Kidney (tissue), 14 donors: Measurements from ENCODE around the gene FEM1B. TPM values are rescaled to one million over a fixed set of nuclear protein-coding genes. Genes with fewer than 3 reads are reported as not detected.
"Not testable (repeated sequence)": the region's sequence is repeated elsewhere in the genome, so short reads cannot be mapped to it uniquely, and the experiment has no call there.

Experiments used
- DNase-seq, 5 donors: peaks; one replicate each; pipeline ENCODE4 v3.0.0-alpha.2; 2013 to 2020
- FAIRE-seq: peaks from 2 replicates; lab custom pipeline; 2012; peaks lifted over from hg19 to GRCh38; lab: Jason Lieb, UNC
- H3K27ac ChIP-seq, 2 donors: one replicate each; pipeline ENCODE4 v1.7.0; 2013; ENCODE audit warnings: low read depth in 2 of 2, low read length in 2 of 2, inconsistent platforms in 1 of 2
- H3K27me3 ChIP-seq: one replicate; pipeline ENCODE4 v1.7.1; 2013; ENCODE audit warnings: low read length, inconsistent platforms; ENCODE audit not compliant: control insufficient read depth, insufficient read depth
- H3K36me3 ChIP-seq, 3 donors: one replicate each; pipeline versions ENCODE4 v1.7.0 to v1.7.1; 2013; ENCODE audit warnings: low read length in 3 of 3, control low read depth in 1 of 3, inconsistent platforms in 1 of 3; ENCODE audit not compliant: insufficient read depth in 3 of 3, control insufficient read depth in 2 of 3
- H3K4me1 ChIP-seq, 3 donors: one replicate each; pipeline versions ENCODE4 v1.7.0 to v1.7.1; 2013; ENCODE audit warnings: low read length in 3 of 3, inconsistent platforms in 1 of 3, low read depth in 1 of 3; ENCODE audit not compliant: control insufficient read depth in 2 of 3, insufficient read depth in 2 of 3
- H3K4me3 ChIP-seq, 3 donors: one replicate each; pipeline versions ENCODE4 v1.7.0 to v1.8.1; 2013; ENCODE audit warnings: low read length in 3 of 3, control low read depth in 1 of 3, inconsistent platforms in 1 of 3
- H3K9ac ChIP-seq, 3 donors: one replicate each; pipeline versions ENCODE4 v1.7.0 to v1.7.1; 2013; ENCODE audit warnings: low read length in 3 of 3, control low read depth in 1 of 3, inconsistent platforms in 1 of 3
- H3K9me3 ChIP-seq, 3 donors: one replicate each; pipeline versions ENCODE4 v1.7.0 to v1.7.1; 2013; ENCODE audit warnings: low read length in 3 of 3, control low read depth in 1 of 3, inconsistent platforms in 1 of 3; ENCODE audit not compliant: control insufficient read depth in 2 of 3, insufficient read depth in 1 of 3
- intact Hi-C: fragments of 100-400 bp; cut with DNase I; formaldehyde crosslinking; loops from one replicate; pipeline ENCODE4 v1.11.1; 2022
- polyA plus RNA-seq: library from polyadenylated mRNA; stranded (reverse); fragments of 350-450 nt; fragmentation: Illumina TruSeq; extraction: RNeasy Lipid Tissue Mini Kit (QIAGEN cat#74804); gene quantifications from one replicate; pipeline ENCODE4 v1.2.3, GENCODE V29; 2014; ENCODE audit warnings: low read depth, low replicate concordance; ENCODE audit not compliant: insufficient read depth
- total RNA-seq: library from RNA; stranded (reverse); fragmentation: NEBNext Ultra II Directional; extraction: Animal tissue kit (Norgen Biotek cat#: 25700); gene quantifications from one replicate; pipeline ENCODE4 v1.2.1, GENCODE V29; 2021
- TF ChIP-seq, protein P1 (sequence below): IDR thresholded peaks from 3 replicates; pipeline ENCODE4 v1.5.1; 2012; ENCODE audit warnings: mild to moderate bottlenecking, moderate library complexity, borderline replicate concordance; ENCODE audit not compliant: insufficient read depth; ENCODE audit errors: extremely low read depth
- donor health status: control.
- donor health status: control.
- donor health status: control.
- donor health status: control.
- donor health status: control.
- donor health status: DM: yes; HTN: yes; CAD: no.
- donor health status: Normal renal cell carcinoma (clear cell type).

Gene FEM1B
- total and polyA plus RNA-seq, 2 donors from 2014 or later: 9.8 to 47.6 TPM

DNA sequence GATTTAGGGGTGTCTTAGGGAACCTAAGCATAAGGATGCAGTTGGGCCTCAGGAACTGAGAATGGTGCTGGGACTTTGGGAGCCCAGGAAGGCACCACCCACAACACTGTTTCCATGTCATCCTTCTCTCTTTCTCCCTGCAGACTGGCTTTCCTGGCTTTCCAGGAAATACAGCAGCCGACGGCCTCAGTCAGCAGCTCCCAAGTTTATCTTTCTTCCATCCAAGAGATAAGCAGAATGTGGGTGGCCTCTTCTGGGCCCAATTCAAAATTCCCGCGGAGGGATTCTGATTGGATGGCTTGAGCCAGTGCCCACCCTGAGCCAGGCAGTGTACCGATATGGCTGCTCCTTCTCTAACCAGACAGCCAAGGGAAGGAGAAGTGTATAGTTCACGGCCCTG is 43.5 kb upstream of the FEM1B start:
- Histone ChIP-seq H3K4me3 (no peak overlapping the region), H3K36me3 (no peaks in the 10 kb centered on the region), H3K27ac (no peak overlapping the region), H3K27me3 (no peaks in the 10 kb centered on the region), H3K9ac (no peak overlapping the region), H3K9me3 (no peaks in the 10 kb centered on the region), H3K4me1 (peaks cover 0 to 6% (median 3%) of the 10 kb centered on the region in 3 donors)
- peak in 2 of 5 donors; percentile 8 to 37 for DNase-seq
- TF ChIP-seq, protein P1, sequence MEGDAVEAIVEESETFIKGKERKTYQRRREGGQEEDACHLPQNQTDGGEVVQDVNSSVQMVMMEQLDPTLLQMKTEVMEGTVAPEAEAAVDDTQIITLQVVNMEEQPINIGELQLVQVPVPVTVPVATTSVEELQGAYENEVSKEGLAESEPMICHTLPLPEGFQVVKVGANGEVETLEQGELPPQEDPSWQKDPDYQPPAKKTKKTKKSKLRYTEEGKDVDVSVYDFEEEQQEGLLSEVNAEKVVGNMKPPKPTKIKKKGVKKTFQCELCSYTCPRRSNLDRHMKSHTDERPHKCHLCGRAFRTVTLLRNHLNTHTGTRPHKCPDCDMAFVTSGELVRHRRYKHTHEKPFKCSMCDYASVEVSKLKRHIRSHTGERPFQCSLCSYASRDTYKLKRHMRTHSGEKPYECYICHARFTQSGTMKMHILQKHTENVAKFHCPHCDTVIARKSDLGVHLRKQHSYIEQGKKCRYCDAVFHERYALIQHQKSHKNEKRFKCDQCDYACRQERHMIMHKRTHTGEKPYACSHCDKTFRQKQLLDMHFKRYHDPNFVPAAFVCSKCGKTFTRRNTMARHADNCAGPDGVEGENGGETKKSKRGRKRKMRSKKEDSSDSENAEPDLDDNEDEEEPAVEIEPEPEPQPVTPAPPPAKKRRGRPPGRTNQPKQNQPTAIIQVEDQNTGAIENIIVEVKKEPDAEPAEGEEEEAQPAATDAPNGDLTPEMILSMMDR: no peak
- intact Hi-C loops: no loop called here
- FAIRE-seq: no peak

DNA sequence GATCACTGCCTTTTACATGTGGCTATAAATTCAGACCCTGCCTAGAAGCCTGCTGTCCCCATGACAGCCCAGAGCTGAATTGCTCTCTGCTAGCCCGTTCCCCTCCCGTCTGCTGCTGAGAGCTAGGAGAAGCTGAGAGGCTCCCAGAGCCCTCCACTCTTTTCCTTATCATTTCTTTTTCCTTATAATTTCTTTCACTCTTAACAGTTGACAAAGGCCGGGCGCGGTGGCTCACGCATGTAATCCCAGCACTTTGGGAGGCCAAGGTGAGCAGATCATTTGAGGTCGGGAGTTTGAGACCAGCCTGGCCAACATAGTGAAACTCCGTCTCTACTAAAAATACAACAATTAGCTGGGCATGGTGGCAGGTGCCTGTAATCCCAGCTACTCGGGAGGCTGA is 43.0 kb upstream of the FEM1B start:
- H3K27ac ChIP-seq: not testable (repeated sequence)

DNA sequence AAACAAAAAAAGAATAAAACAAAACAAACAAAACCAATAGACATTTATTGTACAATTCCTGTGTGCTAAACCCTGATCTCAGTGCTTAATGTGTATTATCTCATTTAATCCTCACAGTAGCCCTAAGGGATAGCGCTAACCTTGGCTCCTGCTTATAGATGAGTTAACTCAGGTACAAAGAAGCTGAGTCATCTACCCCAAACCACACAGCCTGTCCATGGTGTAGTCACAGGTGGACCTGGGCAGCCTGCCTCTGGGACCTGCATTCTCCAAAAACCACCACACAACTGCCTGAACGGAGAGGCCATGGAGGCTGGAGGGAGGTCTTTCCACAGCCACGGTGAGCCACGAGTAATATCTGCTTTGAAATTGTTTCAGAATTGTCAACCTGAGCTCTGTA is 42.5 kb upstream of the FEM1B start:
- no peak for FAIRE-seq

More for the DNA sequence above, 43.0 kb upstream of the FEM1B start:
- H3K9me3 ChIP-seq, FAIRE-seq, H3K27me3 ChIP-seq, H3K4me1 ChIP-seq, H3K9ac ChIP-seq, H3K36me3 ChIP-seq, DNase-seq, H3K4me3 ChIP-seq, intact Hi-C loops: not testable (repeated sequence)

DNA sequence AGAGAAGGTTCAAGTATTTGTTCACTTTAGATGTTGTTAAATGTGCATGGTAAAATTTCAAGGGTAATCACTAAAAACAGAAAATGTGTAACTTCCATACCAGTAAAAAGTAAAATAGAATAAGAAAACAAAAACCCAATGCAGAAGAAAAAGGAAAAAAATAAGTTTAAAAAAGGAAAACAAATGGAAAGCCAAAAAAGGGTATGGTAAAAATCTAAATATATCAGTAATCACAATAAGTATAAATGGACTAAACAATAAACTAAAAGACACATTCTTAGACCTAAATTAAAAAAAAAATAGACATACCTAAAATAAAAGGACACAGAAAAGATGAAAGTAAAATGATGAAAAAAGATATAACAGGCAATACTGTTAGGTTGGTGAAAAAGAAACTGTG is 38.5 kb upstream of the FEM1B start:
- H3K4me3 ChIP-seq: no peak overlapping the region
- H3K27me3 ChIP-seq: no peaks in the 10 kb centered on the region
- no peaks in the 10 kb centered on the region for H3K4me1 ChIP-seq
- H3K9me3 ChIP-seq: no peaks in the 10 kb centered on the region
- FAIRE-seq (no peak), DNase-seq (no peak)
- TF ChIP-seq, protein P1: no peak
- no peaks in the 10 kb centered on the region for H3K36me3 ChIP-seq
- H3K9ac ChIP-seq: no peak overlapping the region
- intact Hi-C loops: no loop called here
- H3K27ac ChIP-seq: no peak overlapping the region

More for the DNA sequence above, 42.5 kb upstream of the FEM1B start:
- Histone ChIP-seq H3K9me3 (no peaks in the 10 kb centered on the region), H3K9ac (no peak overlapping the region), H3K27me3 (no peaks in the 10 kb centered on the region), H3K4me3 (no peak overlapping the region), H3K4me1 (peaks cover 0 to 5% (median 3%) of the 10 kb centered on the region in 3 donors), H3K27ac (no peak overlapping the region), H3K36me3 (no peaks in the 10 kb centered on the region)
- intact Hi-C loops: no loop called here
- DNase-seq: no peak
- TF ChIP-seq, protein P1: no peak
